ENCODE data around the gene CDHR3. TPM values are rescaled to one million over a fixed set of nuclear protein-coding genes. Genes with fewer than 3 reads are reported as not detected.

The CDHR3 gene
- total RNA-seq, 1 donor from 2014 or later, result 3.1 TPM

- Mint-ChIP-seq H3K4me1 (ENCODE audit: low read depth, unreplicated experiment) (no peaks in the 10 kb centered on the region), H3K36me3 (ENCODE audit: low read depth, unreplicated experiment) (no peaks in the 10 kb centered on the region), H3K4me3 (ENCODE audit: unreplicated experiment) (no peak overlapping the region), H3K27me3 (ENCODE audit: low read depth, unreplicated experiment) (peaks cover 9% of the 10 kb centered on the region), H3K9me3 (ENCODE audit: unreplicated experiment) (peaks cover 4% of the 10 kb centered on the region), H3K27ac (ENCODE audit: unreplicated experiment) (no peak overlapping the region)
- H4K20me1 ChIP-seq (ENCODE audit: insufficient read depth, low read length), result no peaks in the 10 kb centered on the region
- H3K9me3 ChIP-seq (ENCODE audit: insufficient read depth, low read depth, low read length), result peaks cover 2% of the 10 kb centered on the region
- FAIRE-seq, result no peak
- no peaks in the 10 kb centered on the region for H3K36me3 ChIP-seq (ENCODE audit: insufficient read depth, low read length)
- DNase-seq (ENCODE audit: low read depth), result no peak
- H3K79me2 ChIP-seq (ENCODE audit: insufficient read depth, low read length), result no peaks in the 10 kb centered on the region
- H3K4me2 ChIP-seq (ENCODE audit: low read length), result no peak overlapping the region
- H2AFZ ChIP-seq (ENCODE audit: low read depth, low read length), result no peak overlapping the region
- H3K4me3 ChIP-seq (ENCODE audit: insufficient read depth, low read depth, low read length), result no peak overlapping the region
- TF ChIP-seq CTCF (IDR thresholded peaks at IDR 0.05; ENCODE audit: insufficient read depth, low read depth, low read length) (no peak), EZH2 (IDR thresholded peaks at IDR 0.05; ENCODE audit: insufficient read depth, low read length) (no peak)
- H3K4me1 ChIP-seq (ENCODE audit: insufficient read depth, low read length), result no peaks in the 10 kb centered on the region
- H3K27ac ChIP-seq (ENCODE audit: low read depth, low read length), result no peak overlapping the region
- peaks cover 12% of the 10 kb centered on the region for H3K27me3 ChIP-seq (ENCODE audit: insufficient read depth, low read length)
- H3K9ac ChIP-seq (ENCODE audit: low read length), result no peak overlapping the region
These were observed 94.3 kb downstream of the CDHR3 start for GRCh38 chr7:106057204-106057961.

- DNase-seq (ENCODE audit: low read depth) (no peak), FAIRE-seq (no peak)
- H3K36me3 Mint-ChIP-seq (ENCODE audit: low read depth, unreplicated experiment), result no peaks in the 10 kb centered on the region
- TF ChIP-seq CTCF (IDR thresholded peaks at IDR 0.05; ENCODE audit: insufficient read depth, low read depth, low read length) (no peak), EZH2 (IDR thresholded peaks at IDR 0.05; ENCODE audit: insufficient read depth, low read length) (no peak)
- Histone ChIP-seq H3K9me3 (ENCODE audit: insufficient read depth, low read depth, low read length) (peaks cover 2% of the 10 kb centered on the region), H3K9ac (ENCODE audit: low read length) (no peak overlapping the region), H3K27ac (ENCODE audit: low read depth, low read length) (no peak overlapping the region), H3K36me3 (ENCODE audit: insufficient read depth, low read length) (no peaks in the 10 kb centered on the region), H3K4me2 (ENCODE audit: low read length) (no peak overlapping the region), H3K79me2 (ENCODE audit: insufficient read depth, low read length) (no peaks in the 10 kb centered on the region), H3K27me3 (ENCODE audit: insufficient read depth, low read length) (peaks cover 8% of the 10 kb centered on the region), H4K20me1 (ENCODE audit: insufficient read depth, low read length) (no peaks in the 10 kb centered on the region), H2AFZ (ENCODE audit: low read depth, low read length) (no peak overlapping the region), H3K4me3 (ENCODE audit: insufficient read depth, low read depth, low read length) (no peak overlapping the region), H3K4me1 (ENCODE audit: insufficient read depth, low read length) (peaks cover 2% of the 10 kb centered on the region)
- peaks cover 9% of the 10 kb centered on the region for H3K27me3 Mint-ChIP-seq (ENCODE audit: low read depth, unreplicated experiment)
- H3K27ac Mint-ChIP-seq (ENCODE audit: unreplicated experiment), result no peak overlapping the region
- H3K9me3 Mint-ChIP-seq (ENCODE audit: unreplicated experiment), result peaks cover 4% of the 10 kb centered on the region
- no peak overlapping the region for H3K4me3 Mint-ChIP-seq (ENCODE audit: unreplicated experiment)
- H3K4me1 Mint-ChIP-seq (ENCODE audit: low read depth, unreplicated experiment), result no peaks in the 10 kb centered on the region
These were observed 95.2 kb downstream of the CDHR3 start for GRCh38 chr7:106057962-106058927.
